Endothelial cell of umbilical vein (primary cell): Measurements from ENCODE around the gene NOX5. TPM values are rescaled to one million over a fixed set of nuclear protein-coding genes. Genes with fewer than 3 reads are reported as not detected.

Experiments
- BruUV-seq: library from RNA; stranded (reverse); fragments of 400-500 nt; replicated peaks from 2 replicates; lab custom pipeline; 2021; lab: Mats Ljungman, UMichigan
- CTCF ChIA-PET: fragments of 300-600, 350-600 bp; sonication (Branson Sonifier 250); formaldehyde crosslinking; loops from one replicate; lab custom pipeline; 2021; ENCODE audit warnings: antibody characterized with exemption, inconsistent platforms; lab: Charles Lee
- POLR2A ChIA-PET: fragments of 300-600, 350-600 bp; sonication (Branson Sonifier 250); formaldehyde crosslinking; loops from one replicate; lab custom pipeline; 2021; ENCODE audit warnings: antibody characterized with exemption, inconsistent platforms; lab: Charles Lee
- DNase-seq: peaks from one replicate; pipeline ENCODE4 v3.0.0-alpha.2; 2011; ENCODE audit warnings: low read depth, low spot score
- FAIRE-seq: peaks from 2 replicates; lab custom pipeline; 2011; peaks lifted over from hg19 to GRCh38; lab: Jason Lieb, UNC
- H2AFZ ChIP-seq: 2 replicates; pipeline ENCODE4 v1.6.0; 2012; ENCODE audit warnings: low read depth, low read length, control low read depth, inconsistent platforms
- H3K27ac ChIP-seq: 2 replicates; pipeline ENCODE4 v1.5.1; 2011; ENCODE audit warnings: low read depth, mild to moderate bottlenecking, control low read depth, low read length, moderate library complexity; ENCODE audit not compliant: insufficient read depth
- H3K27me3 ChIP-seq, 2 experiments: 2 replicates each; pipeline versions ENCODE4 v1.6.0 to v1.6.1; 2011; ENCODE audit warnings: low read length in 2 of 2, mixed read lengths in 1 of 2; ENCODE audit not compliant: control insufficient read depth in 2 of 2, insufficient read depth in 2 of 2
- H3K36me3 ChIP-seq, 2 experiments: 2 replicates in 1 of 2; 3 replicates in 1 of 2; pipeline ENCODE4 v1.5.1; 2011; ENCODE audit warnings: low read length in 2 of 2, mild to moderate bottlenecking in 1 of 2, moderate library complexity in 1 of 2; ENCODE audit not compliant: control insufficient read depth in 2 of 2, insufficient read depth in 2 of 2; ENCODE audit errors: extremely low read depth in 1 of 2
- H3K4me1 ChIP-seq: 3 replicates; pipeline ENCODE4 v1.5.1; 2011; ENCODE audit warnings: mild to moderate bottlenecking, low read length; ENCODE audit not compliant: control insufficient read depth, insufficient read depth; ENCODE audit errors: extremely low read depth
- H3K4me2 ChIP-seq: 2 replicates; pipeline ENCODE4 v1.6.1; 2011; ENCODE audit warnings: low read length, control low read depth, mixed read lengths; ENCODE audit not compliant: insufficient read depth
- H3K4me3 ChIP-seq, 3 experiments: fragments of 200-600 bp in 1 of 3; sonication (generic), shearing (Covaris generic) in 1 of 3; replicated peaks in 1 of 3; 2 replicates each; pipeline ENCODE4 v1.5.1; 2011 to 2016; ENCODE audit warnings: control low read depth in 3 of 3, low read length in 3 of 3, mild to moderate bottlenecking in 2 of 3, inconsistent platforms in 1 of 3, low read depth in 1 of 3, moderate library complexity in 1 of 3; ENCODE audit not compliant: insufficient read depth in 1 of 3
- H3K79me2 ChIP-seq: 2 replicates; pipeline ENCODE4 v1.6.0; 2012; ENCODE audit warnings: low read length, inconsistent platforms; ENCODE audit not compliant: control insufficient read depth, insufficient read depth
- H3K9ac ChIP-seq: replicated peaks from 2 replicates; pipeline ENCODE3; 2011; ENCODE audit warnings: low read length, control low read depth; ENCODE audit not compliant: insufficient read depth; ENCODE audit errors: extremely low read depth
- H3K9me1 ChIP-seq: replicated peaks from 3 replicates; pipeline ENCODE4 v1.6.0; 2011; ENCODE audit warnings: mild to moderate bottlenecking, low read length; ENCODE audit not compliant: control insufficient read depth, insufficient read depth; ENCODE audit errors: extremely low read depth
- H3K9me3 ChIP-seq: replicated peaks from 2 replicates; pipeline ENCODE4 v1.5.1; 2012; ENCODE audit warnings: low read length, inconsistent platforms; ENCODE audit not compliant: control insufficient read depth, insufficient read depth
- H4K20me1 ChIP-seq: replicated peaks from 2 replicates; pipeline ENCODE3; 2011; ENCODE audit warnings: mild to moderate bottlenecking, low read length; ENCODE audit not compliant: control insufficient read depth, insufficient read depth; ENCODE audit errors: extremely low read depth
- CTCF ChIP-seq, 2 donors: IDR thresholded peaks; 1 replicate in 1 of 2; 2 replicates in 1 of 2; pipeline ENCODE4 v1.5.1; 2011; ENCODE audit warnings: low read length in 2 of 2, mild to moderate bottlenecking in 2 of 2, moderate library complexity in 2 of 2, control low read depth in 1 of 2, inconsistent platforms in 1 of 2, low read depth in 1 of 2; ENCODE audit not compliant: insufficient read depth in 1 of 2; ENCODE audit errors: extremely low read depth in 1 of 2
- EZH2 ChIP-seq: IDR thresholded peaks from 2 replicates; pipeline ENCODE4 v1.6.1; 2012; ENCODE audit warnings: borderline replicate concordance, low read depth, mild to moderate bottlenecking, moderate library complexity, low read length, inconsistent platforms; ENCODE audit not compliant: severe bottlenecking
- FOS ChIP-seq: IDR thresholded peaks from 2 replicates; pipeline ENCODE4 v1.6.1; 2011; ENCODE audit warnings: mild to moderate bottlenecking, low read length, moderate library complexity, borderline replicate concordance; ENCODE audit not compliant: insufficient read depth
- GATA2 ChIP-seq: IDR thresholded peaks from 2 replicates; pipeline ENCODE4 v1.7.0; 2011; ENCODE audit warnings: low read depth, mild to moderate bottlenecking, moderate library complexity, mixed read lengths, low read length; ENCODE audit not compliant: insufficient read length, insufficient read depth
- JUN ChIP-seq: IDR thresholded peaks from 2 replicates; pipeline ENCODE4 v1.6.1; 2011; ENCODE audit warnings: borderline replicate concordance, low read depth; ENCODE audit not compliant: insufficient read length, insufficient read depth
- MAX ChIP-seq: IDR thresholded peaks from 2 replicates; pipeline ENCODE4 v1.6.1; 2011; ENCODE audit not compliant: insufficient read depth, insufficient read length
- MYC ChIP-seq: IDR thresholded peaks from one replicate; pipeline ENCODE4 v1.6.1; 2011; ENCODE audit warnings: mild to moderate bottlenecking, low read depth, low read length
- POLR2A ChIP-seq: IDR thresholded peaks from 2 replicates; pipeline ENCODE4 v1.6.1; 2012; ENCODE audit warnings: low read depth, mild to moderate bottlenecking, control low read depth, low read length
- POLR2AphosphoS5 ChIP-seq: IDR thresholded peaks from 2 replicates; pipeline ENCODE4 v1.6.1; 2012; ENCODE audit warnings: low read depth, mild to moderate bottlenecking, control low read depth, low read length, moderate library complexity; ENCODE audit not compliant: insufficient read depth
- dilution Hi-C: fragments of 300-500 bp; cut with MboI; formaldehyde crosslinking; loops from one replicate; pipeline ENCODE4 v1.15.0; 2019; ENCODE audit warnings: low sequenced_read_pairs; ENCODE audit not compliant: extremely low pct_ligation_motif_present
- intact Hi-C: fragments of 100-400 bp; cut with micrococcal nuclease; formaldehyde crosslinking; loops from one replicate; pipeline ENCODE4 v1.10.0; 2022
- polyA plus RNA-seq, 4 experiments: library from polyadenylated mRNA; depleted of rRNA in 3 of 4; stranded (reverse) in 3 of 4; unstranded in 1 of 4; fragments of >200 nt; gene quantifications; 2 replicates each; pipeline versions ENCODE4 v1.2.1 to v1.2.3, GENCODE V29; 2011 to 2012; ENCODE audit warnings: missing spikeins in 1 of 4
- total RNA-seq: library from RNA; stranded (reverse); gene quantifications from 2 replicates; pipeline ENCODE4 v1.2.3, GENCODE V29; 2021

NOX5 gene
- total and polyA plus RNA-seq, 2 donors (not counting 3 experiments of a cell fraction or from before 2014, with no cell fraction given) = 0.08 TPM; not detected in 1

GRCh38 chr15:69038508-69038907 is 24.0 kb downstream of the NOX5 start:
- ChIA-PET POLR2A (no interaction called here), CTCF (interaction anchor here (1.0 kb wide), 1 partner anchor 356 kb away, joined by 4 read pairs; no protein-coding TSS in a partner anchor)
- DNase-seq (no peak), FAIRE-seq (no peak)
- TF ChIP-seq POLR2AphosphoS5 (no peak), POLR2A (no peak), EZH2 (no peak), MAX (no peak), CTCF (IDR thresholded peaks at IDR 0.05; ENCODE audit: extremely low read depth in 1 of 2, insufficient read depth in 1 of 2, low read depth in 1 of 2, low read length in 2 of 2) (no peak), GATA2 (no peak), FOS (no peak), JUN (no peak), MYC (no peak)
- intact Hi-C loops (no loop called here), dilution Hi-C loops (no loop called here)
- Histone ChIP-seq H4K20me1 (no peaks in the 10 kb centered on the region), H3K9me1 (no peaks in the 10 kb centered on the region), H3K4me1 (peaks cover 3% of the 10 kb centered on the region), H2AFZ (no peak overlapping the region), H3K27ac (no peak overlapping the region), H3K79me2 (no peaks in the 10 kb centered on the region), H3K4me2 (no peak overlapping the region), H3K4me3 (no peak overlapping the region), H3K27me3 (no peaks in the 10 kb centered on the region), H3K9ac (no peak overlapping the region), H3K9me3 (no peaks in the 10 kb centered on the region), H3K36me3 (no peaks in the 10 kb centered on the region)
- no TSS peak for BruUV-seq
